Fibroblast of lung (primary cell): Measurements from ENCODE around the gene CDCP2.

Source experiments
- CTCF ChIP-seq, 2 donors: IDR thresholded peaks in 1 of 2; conservative IDR thresholded peaks in 1 of 2; 1 replicate in 1 of 2; 2 replicates in 1 of 2; pipeline ENCODE4 v1.5.1; 2011 to 2012; ENCODE audit warnings: low read length in 2 of 2, control low read depth in 1 of 2, inconsistent platforms in 1 of 2, low read depth in 1 of 2, mild to moderate bottlenecking in 1 of 2
- EZH2 ChIP-seq: IDR thresholded peaks from 2 replicates; pipeline ENCODE4 v1.5.1; 2012; ENCODE audit warnings: low read length, control low read depth, mild to moderate bottlenecking; ENCODE audit errors: missing control alignments

GRCh38 chr1:54149734-54150133 lies 3.1 kb downstream of the CDCP2 start:
- TF ChIP-seq CTCF (conservative IDR thresholded peaks at IDR 0.05 in 1 of 2, IDR thresholded peaks at IDR 0.05 in 1 of 2; ENCODE audit: low read depth in 1 of 2, low read length in 2 of 2) (no peak), EZH2 (no peak)
